HepG2 (cell line): ENCODE data around the gene ALDH3B1. TPM values are rescaled to one million over a fixed set of nuclear protein-coding genes. Genes with fewer than 3 reads are reported as not detected.

Experiments
- ARID2 ChIP-seq: sonication (generic); formaldehyde crosslinking; IDR thresholded peaks from 2 replicates; pipeline ENCODE4 v1.8.1; 2022; ENCODE audit warnings: mild to moderate bottlenecking, missing genetic modification reagents, borderline replicate concordance
- EED ChIP-seq: sonication (generic); formaldehyde crosslinking; IDR thresholded peaks from 2 replicates; pipeline ENCODE4 v1.5.0; 2020; ENCODE audit warnings: mild to moderate bottlenecking, missing genetic modification reagents
- ERF ChIP-seq: IDR thresholded peaks from 2 replicates; pipeline ENCODE4 v1.6.1; 2018; ENCODE audit warnings: missing biosample characterization, missing genetic modification reagents
- MED13 ChIP-seq: sonication (generic); formaldehyde crosslinking; IDR thresholded peaks from 2 replicates; pipeline ENCODE4 v1.5.0; 2020; ENCODE audit warnings: missing genetic modification reagents
- MLLT10 ChIP-seq: sonication (generic); formaldehyde crosslinking; IDR thresholded peaks from 2 replicates; pipeline ENCODE4 v1.4.0; 2020; ENCODE audit warnings: missing genetic modification reagents
- NFKB2 ChIP-seq: sonication (generic); formaldehyde crosslinking; IDR thresholded peaks from 2 replicates; pipeline ENCODE4 v1.4.0; 2020; ENCODE audit warnings: missing genetic modification reagents, borderline replicate concordance
- PATZ1 ChIP-seq: sonication (generic); formaldehyde crosslinking; IDR thresholded peaks from 2 replicates; pipeline ENCODE4 v1.4.0; 2020; ENCODE audit warnings: missing genetic modification reagents
- PPARG ChIP-seq: conservative IDR thresholded peaks from 2 replicates; pipeline ENCODE4 v1.6.1; 2016; ENCODE audit warnings: missing biosample characterization, missing genetic modification reagents
- PTBP1 ChIP-seq: fragments of 200-400 bp; formaldehyde crosslinking; IDR thresholded peaks from 2 replicates; pipeline ENCODE4 v1.6.1; 2018; ENCODE audit warnings: low read length, low read depth; ENCODE audit not compliant: poor library complexity, severe bottlenecking
- RFX1 ChIP-seq: fragments of 450-650 bp; IDR thresholded peaks from 2 replicates; pipeline ENCODE4 v1.6.1; 2017
- RORA ChIP-seq: sonication (generic); formaldehyde crosslinking; IDR thresholded peaks from 2 replicates; pipeline ENCODE4 v1.5.0; 2020; ENCODE audit warnings: mild to moderate bottlenecking, missing genetic modification reagents, moderate library complexity
- SIX1 ChIP-seq: sonication (generic); formaldehyde crosslinking; IDR thresholded peaks from 2 replicates; pipeline ENCODE4 v1.4.0; 2020; ENCODE audit warnings: missing genetic modification reagents, borderline replicate concordance
- SMAD3 ChIP-seq: sonication (generic); formaldehyde crosslinking; IDR thresholded peaks from 2 replicates; pipeline ENCODE4 v1.4.0; 2020; ENCODE audit warnings: missing genetic modification reagents
- SP4 ChIP-seq: sonication (generic); formaldehyde crosslinking; IDR thresholded peaks from 2 replicates; pipeline ENCODE4 v1.8.1; 2023; ENCODE audit warnings: mild to moderate bottlenecking, missing genetic modification reagents
- THYN1 ChIP-seq: sonication (generic); formaldehyde crosslinking; IDR thresholded peaks from 2 replicates; pipeline ENCODE4 v1.8.1; 2023; ENCODE audit warnings: low read depth, mild to moderate bottlenecking, moderate library complexity, missing genetic modification reagents, borderline replicate concordance
- ZFP36L1 ChIP-seq: sonication (generic); formaldehyde crosslinking; IDR thresholded peaks from 2 replicates; pipeline ENCODE4 v1.8.0; 2022; ENCODE audit warnings: mild to moderate bottlenecking, missing genetic modification reagents, moderate library complexity
- ZFP62 ChIP-seq: sonication (generic); formaldehyde crosslinking; IDR thresholded peaks from 2 replicates; pipeline ENCODE4 v1.4.0; 2020; ENCODE audit warnings: missing genetic modification reagents
- ZFP90 ChIP-seq: sonication (generic); formaldehyde crosslinking; IDR thresholded peaks from 2 replicates; pipeline ENCODE4 v1.8.0; 2022; ENCODE audit warnings: missing genetic modification reagents, mild to moderate bottlenecking, inconsistent platforms, borderline replicate concordance
- ZNF12 ChIP-seq: sonication (generic); formaldehyde crosslinking; IDR thresholded peaks from 2 replicates; pipeline ENCODE4 v1.5.0; 2020; ENCODE audit warnings: missing genetic modification reagents
- ZNF3 ChIP-seq: IDR thresholded peaks from 2 replicates; pipeline ENCODE4 v1.7.0; 2017; ENCODE audit warnings: inconsistent platforms
- ZNF33A ChIP-seq: sonication (generic); formaldehyde crosslinking; IDR thresholded peaks from 2 replicates; pipeline ENCODE4 v1.5.1; 2020; ENCODE audit warnings: missing genetic modification reagents, mild to moderate bottlenecking, moderate library complexity, borderline replicate concordance
- ZNF614 ChIP-seq: IDR thresholded peaks from 2 replicates; pipeline ENCODE4 v1.6.1; 2018; ENCODE audit warnings: missing biosample characterization, missing genetic modification reagents, inconsistent platforms, borderline replicate concordance
- ZNF660 ChIP-seq: sonication (generic); formaldehyde crosslinking; IDR thresholded peaks from 2 replicates; pipeline ENCODE4 v1.5.1; 2020; ENCODE audit warnings: mild to moderate bottlenecking, low read depth, missing genetic modification reagents, borderline replicate concordance
- ZSCAN20 ChIP-seq: sonication (generic); formaldehyde crosslinking; IDR thresholded peaks from 2 replicates; pipeline ENCODE4 v1.4.0; 2020; ENCODE audit warnings: missing genetic modification reagents, mild to moderate bottlenecking, borderline replicate concordance
- polyA plus RNA-seq, 8 experiments: library from polyadenylated mRNA; depleted of rRNA in 3 of 8; stranded (reverse) in 7 of 8; unstranded in 1 of 8; fragments of >200 nt; fragmentation: Illumina TruSeq in 4 of 8; extraction: Trizol in 4 of 8; gene quantifications; 2 replicates each; pipeline versions ENCODE4 v1.2.1 to v1.2.3, GENCODE V29; 2011 to 2016; ENCODE audit warnings: low read depth in 4 of 8, missing spikeins in 1 of 8, mixed read lengths in 1 of 8; ENCODE audit not compliant: insufficient read depth in 1 of 8
- total RNA-seq, 5 experiments: library from RNA; depleted of rRNA; stranded (reverse); fragments of >200 nt; fragmentation: Illumina TruSeq; extraction: Trizol; gene quantifications; 2 replicates each; pipeline ENCODE4 v1.2.3, GENCODE V29; 2016; ENCODE audit warnings: low read depth in 1 of 5
- TF ChIP-seq, protein P1 (sequence below): sonication (generic); formaldehyde crosslinking; conservative IDR thresholded peaks from 2 replicates; pipeline ENCODE4 v1.8.0; 2022; ENCODE audit warnings: mild to moderate bottlenecking, moderate library complexity, missing genetic modification reagents
- TF ChIP-seq, protein P2 (sequence below): sonication (generic); formaldehyde crosslinking; IDR thresholded peaks from 2 replicates; pipeline ENCODE4 v1.4.0; 2020; ENCODE audit warnings: missing genetic modification reagents

The ALDH3B1 gene
- total and polyA plus RNA-seq, 2 of the 13 experiments (the other 11 are each of a cell fraction or from before 2014, with no cell fraction given) = 4.0 to 6.7 TPM

- 0 out of 2 replicates have a peak, but pooled peaks have one; percentile 8 for TF ChIP-seq ZNF12 (CRISPR knock-in tag)
- peak; percentile 50; the same call in 1 of the 2 replicates for TF ChIP-seq ARID2 (CRISPR knock-in tag)
- TF ChIP-seq ZFP36L1 (CRISPR knock-in tag) = no peak
- no peak for TF ChIP-seq ZNF660 (CRISPR knock-in tag)
- TF ChIP-seq NFKB2 = peak; percentile 66
- no peak for TF ChIP-seq ZNF33A (CRISPR knock-in tag)
- TF ChIP-seq ZFP62 = no peak
- no peak for TF ChIP-seq ZNF614 (CRISPR knock-in tag)
- TF ChIP-seq SMAD3 (CRISPR knock-in tag) = peak; percentile 40; the same call in 1 of the 2 replicates
- TF ChIP-seq PATZ1 (CRISPR knock-in tag) = peak; percentile 59; the same call in 1 of the 2 replicates
- no peak for TF ChIP-seq SIX1 (CRISPR knock-in tag)
- TF ChIP-seq THYN1 = 0 out of 2 replicates have a peak, but pooled peaks have one; percentile 56
- TF ChIP-seq, protein P1, sequence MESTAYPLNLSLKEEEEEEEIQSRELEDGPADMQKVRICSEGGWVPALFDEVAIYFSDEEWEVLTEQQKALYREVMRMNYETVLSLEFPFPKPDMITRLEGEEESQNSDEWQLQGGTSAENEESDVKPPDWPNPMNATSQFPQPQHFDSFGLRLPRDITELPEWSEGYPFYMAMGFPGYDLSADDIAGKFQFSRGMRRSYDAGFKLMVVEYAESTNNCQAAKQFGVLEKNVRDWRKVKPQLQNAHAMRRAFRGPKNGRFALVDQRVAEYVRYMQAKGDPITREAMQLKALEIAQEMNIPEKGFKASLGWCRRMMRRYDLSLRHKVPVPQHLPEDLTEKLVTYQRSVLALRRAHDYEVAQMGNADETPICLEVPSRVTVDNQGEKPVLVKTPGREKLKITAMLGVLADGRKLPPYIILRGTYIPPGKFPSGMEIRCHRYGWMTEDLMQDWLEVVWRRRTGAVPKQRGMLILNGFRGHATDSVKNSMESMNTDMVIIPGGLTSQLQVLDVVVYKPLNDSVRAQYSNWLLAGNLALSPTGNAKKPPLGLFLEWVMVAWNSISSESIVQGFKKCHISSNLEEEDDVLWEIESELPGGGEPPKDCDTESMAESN (CRISPR knock-in tag) = peak; percentile 6; the same call in 1 of the 2 replicates
- no peak for TF ChIP-seq ZNF3 (CRISPR knock-in tag)
- no peak for TF ChIP-seq RORA
- no peak for TF ChIP-seq EED (CRISPR knock-in tag)
- 0 out of 2 replicates have a peak, but pooled peaks have one; percentile 65 for TF ChIP-seq ZFP90 (CRISPR knock-in tag)
- no peak; the same call in 1 of the 2 replicates for TF ChIP-seq SP4
- no peak for TF ChIP-seq RFX1
- TF ChIP-seq MLLT10 (CRISPR knock-in tag) = peak; percentile 16; the same call in 1 of the 2 replicates
- peak; percentile 94; the same call in 1 of the 2 replicates for TF ChIP-seq ZSCAN20 (CRISPR knock-in tag)
- no peak for TF ChIP-seq MED13
- peak; percentile 76 for TF ChIP-seq ERF (CRISPR knock-in tag)
- peak; percentile 35 for TF ChIP-seq PTBP1
- TF ChIP-seq, protein P2, sequence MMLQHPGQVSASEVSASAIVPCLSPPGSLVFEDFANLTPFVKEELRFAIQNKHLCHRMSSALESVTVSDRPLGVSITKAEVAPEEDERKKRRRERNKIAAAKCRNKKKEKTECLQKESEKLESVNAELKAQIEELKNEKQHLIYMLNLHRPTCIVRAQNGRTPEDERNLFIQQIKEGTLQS (CRISPR knock-in tag) = no peak
- no peak for TF ChIP-seq PPARG (CRISPR knock-in tag)
Measured at GRCh38 chr11:68038718-68039525, 28.8 kb downstream of the ALDH3B1 start, which contains the start of gene TCIRG1 (continued).
